GM13976 (cell line): Measurements from ENCODE around the gene SERPINE2.

ENCODE experiments used
- DNase-seq: peaks from one replicate; pipeline ENCODE4 v3.0.0; 2012; ENCODE audit warnings: low spot score
- CTCF ChIP-seq: IDR thresholded peaks from 2 replicates; pipeline ENCODE4 v1.5.1; 2012; ENCODE audit warnings: borderline replicate concordance, mild to moderate bottlenecking; ENCODE audit not compliant: insufficient read depth; ENCODE audit errors: extremely low read depth, missing control alignments, control extremely low read depth
- in situ Hi-C: fragments of 300-500 bp; cut with MboI; formaldehyde crosslinking; loops from one replicate; pipeline ENCODE4 v1.12.0; 2022; ENCODE audit warnings: low sequenced_read_pairs, mixed read lengths, inconsistent platforms; ENCODE audit not compliant: unreplicated experiment

SERPINE2 gene

GRCh38 chr2:223937535-223937934, 101.6 kb downstream of the SERPINE2 start:
- in situ Hi-C loops: no loop called here
- TF ChIP-seq CTCF: no peak
- DNase-seq: no peak

GRCh38 chr2:223936862-223937326, 102.2 kb downstream of the SERPINE2 start:
- in situ Hi-C loops: no loop called here
- TF ChIP-seq CTCF: no peak
- no peak for DNase-seq

- TF ChIP-seq CTCF: no peak
- no peak for DNase-seq
- in situ Hi-C loops: no loop called here
These were observed 103.5 kb downstream of the SERPINE2 start for GRCh38 chr2:223935459-223936125.

- no peak for TF ChIP-seq CTCF
- in situ Hi-C loops: no loop called here
These were observed 104.2 kb downstream of the SERPINE2 start for GRCh38 chr2:223934870-223935269.

GRCh38 chr2:223932816-223933800, 106.0 kb downstream of the SERPINE2 start:
- in situ Hi-C loops: no loop called here
- DNase-seq: no peak
- no peak for TF ChIP-seq CTCF

More at GRCh38 chr2:223934870-223935269, 104.2 kb downstream of the SERPINE2 start:
- DNase-seq: no peak

DNA sequence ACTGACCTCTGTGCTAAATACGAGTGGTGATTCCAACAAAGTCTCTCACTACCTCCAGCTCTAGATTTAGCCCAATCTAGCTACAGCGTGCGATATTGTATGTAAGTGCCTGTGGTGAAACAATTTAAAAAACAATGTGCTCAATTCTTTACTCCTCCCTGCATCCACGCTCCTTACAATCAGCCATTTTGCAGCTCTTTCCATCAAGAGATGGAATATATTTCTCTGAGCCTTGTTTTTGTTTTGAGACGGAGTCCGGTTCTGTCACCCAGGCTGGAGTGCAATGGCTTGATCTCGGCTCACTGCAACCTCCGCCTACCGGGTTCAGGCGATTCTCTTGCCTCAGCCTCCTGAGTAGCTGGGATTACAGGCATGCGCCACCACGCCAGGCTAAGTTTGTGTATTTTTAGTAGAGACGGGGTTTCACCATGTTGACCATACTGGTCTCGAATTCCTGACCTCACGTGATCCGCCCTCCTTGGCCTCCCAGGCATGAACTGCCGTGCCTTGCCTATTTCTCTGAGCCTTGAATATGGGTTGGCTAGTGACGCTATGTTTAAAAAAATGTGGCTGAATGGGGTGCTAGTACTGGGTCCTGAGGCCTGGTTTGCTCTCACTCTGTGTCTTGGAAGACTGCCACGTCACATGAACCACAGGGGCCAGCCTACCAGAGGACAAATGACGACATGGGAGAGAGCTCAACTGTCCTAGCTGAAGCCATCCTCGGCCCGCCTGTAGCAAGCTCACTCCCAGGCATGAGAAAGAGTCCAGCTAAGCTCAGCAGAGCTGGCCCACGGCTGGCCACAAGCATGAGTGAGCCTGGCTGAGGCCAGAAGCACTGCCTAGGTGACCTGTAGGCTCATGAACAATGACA, 108.7 kb downstream of the SERPINE2 start:
- TF ChIP-seq CTCF: no peak
- no peak for DNase-seq
- in situ Hi-C loops: no loop called here
